ENCODE measurements around the gene DDX47. TPM values are rescaled to one million over a fixed set of nuclear protein-coding genes. Genes with fewer than 3 reads are reported as not detected.

DDX47 gene
- total and polyA plus RNA-seq, 2 of the 13 experiments (the other 11 are each of a cell fraction or from before 2014, with no cell fraction given) = 48.5 to 78.7 TPM

DNA sequence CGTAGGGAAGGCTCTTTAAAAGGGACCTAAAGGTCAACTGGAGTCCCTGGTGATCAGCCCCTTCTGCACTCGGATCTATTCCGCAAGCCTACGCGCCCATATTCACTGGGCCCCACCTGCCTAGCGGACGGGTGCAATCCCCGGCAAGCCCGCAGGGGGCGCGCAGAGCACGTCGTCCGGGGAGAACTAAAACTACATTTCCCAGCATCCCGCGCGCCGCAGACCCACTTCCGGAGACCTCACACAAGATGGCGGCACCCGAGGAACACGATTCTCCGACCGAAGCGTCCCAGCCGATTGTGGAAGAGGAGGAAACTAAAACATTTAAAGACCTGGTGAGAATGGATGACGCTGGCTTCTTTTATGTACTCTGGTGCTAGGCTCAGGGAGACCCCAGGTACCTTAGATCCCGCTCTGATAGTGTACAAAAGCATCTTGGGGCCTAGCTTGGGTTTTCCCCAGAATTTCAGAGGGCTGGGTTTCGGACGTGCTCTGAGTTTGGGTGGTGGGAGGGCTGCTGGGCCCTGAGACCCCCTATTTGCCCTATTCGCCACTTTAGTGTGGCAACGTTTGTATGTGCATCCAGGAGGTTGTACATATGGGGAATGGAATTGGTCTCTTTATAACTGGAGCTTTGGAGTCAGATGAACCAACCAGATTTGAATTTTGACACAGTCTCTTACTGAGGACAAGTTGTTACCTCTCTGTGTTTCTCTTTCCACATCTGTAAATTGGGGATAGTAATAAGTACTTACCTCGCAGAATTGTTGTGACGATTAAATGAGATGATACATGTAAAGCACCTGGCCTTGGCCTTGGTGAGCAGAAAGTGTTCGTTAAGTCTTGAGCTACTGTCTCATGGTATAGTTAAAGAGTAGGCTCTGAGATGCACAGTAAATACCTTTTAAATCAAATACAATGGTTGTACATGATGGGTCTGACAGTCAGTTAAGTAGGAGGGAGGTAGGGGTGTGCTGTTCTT lies at the start of gene DDX47 (continued):
- TF ChIP-seq FOXO1 (CRISPR knock-in tag; IDR thresholded peaks at IDR 0.05) (peak; percentile 37; the same call in 1 of the 2 replicates), ZNF138 (CRISPR knock-in tag; IDR thresholded peaks at IDR 0.05; ENCODE audit: low read depth) (peak; percentile 73; the same call in 1 of the 2 replicates), ZNF343 (CRISPR knock-in tag; IDR thresholded peaks at IDR 0.05) (no peak), ISX (CRISPR knock-in tag; conservative IDR thresholded peaks at IDR 0.05) (no peak), THAP11 (CRISPR knock-in tag; IDR thresholded peaks at IDR 0.05) (peak; percentile 100), NCOA1 (CRISPR knock-in tag; IDR thresholded peaks at IDR 0.05) (no peak), ZNF180 (CRISPR knock-in tag; IDR thresholded peaks at IDR 0.05; ENCODE audit: borderline replicate concordance, low read depth) (no peak), CBX1 (IDR thresholded peaks at IDR 0.05; ENCODE audit: low read depth) (no peak), ZNF501 (CRISPR knock-in tag; IDR thresholded peaks at IDR 0.05) (peak; percentile 85), ZFP90 (CRISPR knock-in tag; IDR thresholded peaks at IDR 0.05; ENCODE audit: borderline replicate concordance) (peak; percentile 71), ZBTB1 (CRISPR knock-in tag; IDR thresholded peaks at IDR 0.05; ENCODE audit: borderline replicate concordance) (no peak), NCOA2 (CRISPR knock-in tag; IDR thresholded peaks at IDR 0.05) (0 out of 2 replicates have a peak, but pooled peaks have one; percentile 32), GTF2F1 (IDR thresholded peaks at IDR 0.05; ENCODE audit: low read length) (no peak), GZF1 (CRISPR knock-in tag; IDR thresholded peaks at IDR 0.05) (no peak), PHF20 (CRISPR knock-in tag; IDR thresholded peaks at IDR 0.05) (peak; percentile 91)
- TF ChIP-seq, protein P1, sequence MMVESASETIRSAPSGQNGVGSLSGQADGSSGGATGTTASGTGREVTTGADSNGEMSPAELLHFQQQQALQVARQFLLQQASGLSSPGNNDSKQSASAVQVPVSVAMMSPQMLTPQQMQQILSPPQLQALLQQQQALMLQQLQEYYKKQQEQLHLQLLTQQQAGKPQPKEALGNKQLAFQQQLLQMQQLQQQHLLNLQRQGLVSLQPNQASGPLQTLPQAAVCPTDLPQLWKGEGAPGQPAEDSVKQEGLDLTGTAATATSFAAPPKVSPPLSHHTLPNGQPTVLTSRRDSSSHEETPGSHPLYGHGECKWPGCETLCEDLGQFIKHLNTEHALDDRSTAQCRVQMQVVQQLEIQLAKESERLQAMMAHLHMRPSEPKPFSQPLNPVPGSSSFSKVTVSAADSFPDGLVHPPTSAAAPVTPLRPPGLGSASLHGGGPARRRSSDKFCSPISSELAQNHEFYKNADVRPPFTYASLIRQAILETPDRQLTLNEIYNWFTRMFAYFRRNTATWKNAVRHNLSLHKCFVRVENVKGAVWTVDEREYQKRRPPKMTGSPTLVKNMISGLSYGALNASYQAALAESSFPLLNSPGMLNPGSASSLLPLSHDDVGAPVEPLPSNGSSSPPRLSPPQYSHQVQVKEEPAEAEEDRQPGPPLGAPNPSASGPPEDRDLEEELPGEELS (CRISPR knock-in tag; IDR thresholded peaks at IDR 0.05) = peak; percentile 30; the same call in 1 of the 2 replicates
- TF ChIP-seq, protein P2, sequence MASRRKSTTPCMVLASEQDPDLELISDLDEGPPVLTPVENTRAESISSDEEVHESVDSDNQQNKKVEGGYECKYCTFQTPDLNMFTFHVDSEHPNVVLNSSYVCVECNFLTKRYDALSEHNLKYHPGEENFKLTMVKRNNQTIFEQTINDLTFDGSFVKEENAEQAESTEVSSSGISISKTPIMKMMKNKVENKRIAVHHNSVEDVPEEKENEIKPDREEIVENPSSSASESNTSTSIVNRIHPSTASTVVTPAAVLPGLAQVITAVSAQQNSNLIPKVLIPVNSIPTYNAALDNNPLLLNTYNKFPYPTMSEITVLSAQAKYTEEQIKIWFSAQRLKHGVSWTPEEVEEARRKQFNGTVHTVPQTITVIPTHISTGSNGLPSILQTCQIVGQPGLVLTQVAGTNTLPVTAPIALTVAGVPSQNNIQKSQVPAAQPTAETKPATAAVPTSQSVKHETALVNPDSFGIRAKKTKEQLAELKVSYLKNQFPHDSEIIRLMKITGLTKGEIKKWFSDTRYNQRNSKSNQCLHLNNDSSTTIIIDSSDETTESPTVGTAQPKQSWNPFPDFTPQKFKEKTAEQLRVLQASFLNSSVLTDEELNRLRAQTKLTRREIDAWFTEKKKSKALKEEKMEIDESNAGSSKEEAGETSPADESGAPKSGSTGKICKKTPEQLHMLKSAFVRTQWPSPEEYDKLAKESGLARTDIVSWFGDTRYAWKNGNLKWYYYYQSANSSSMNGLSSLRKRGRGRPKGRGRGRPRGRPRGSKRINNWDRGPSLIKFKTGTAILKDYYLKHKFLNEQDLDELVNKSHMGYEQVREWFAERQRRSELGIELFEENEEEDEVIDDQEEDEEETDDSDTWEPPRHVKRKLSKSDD (CRISPR knock-in tag; IDR thresholded peaks at IDR 0.05; ENCODE audit: low read depth) = 0 out of 2 replicates have a peak, but pooled peaks have one; percentile 77
- TF ChIP-seq, protein P3, sequence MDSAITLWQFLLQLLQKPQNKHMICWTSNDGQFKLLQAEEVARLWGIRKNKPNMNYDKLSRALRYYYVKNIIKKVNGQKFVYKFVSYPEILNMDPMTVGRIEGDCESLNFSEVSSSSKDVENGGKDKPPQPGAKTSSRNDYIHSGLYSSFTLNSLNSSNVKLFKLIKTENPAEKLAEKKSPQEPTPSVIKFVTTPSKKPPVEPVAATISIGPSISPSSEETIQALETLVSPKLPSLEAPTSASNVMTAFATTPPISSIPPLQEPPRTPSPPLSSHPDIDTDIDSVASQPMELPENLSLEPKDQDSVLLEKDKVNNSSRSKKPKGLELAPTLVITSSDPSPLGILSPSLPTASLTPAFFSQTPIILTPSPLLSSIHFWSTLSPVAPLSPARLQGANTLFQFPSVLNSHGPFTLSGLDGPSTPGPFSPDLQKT (CRISPR knock-in tag; IDR thresholded peaks at IDR 0.05; ENCODE audit: borderline replicate concordance) = peak; percentile 52; the same call in 1 of the 2 replicates
- TF ChIP-seq, protein P4, sequence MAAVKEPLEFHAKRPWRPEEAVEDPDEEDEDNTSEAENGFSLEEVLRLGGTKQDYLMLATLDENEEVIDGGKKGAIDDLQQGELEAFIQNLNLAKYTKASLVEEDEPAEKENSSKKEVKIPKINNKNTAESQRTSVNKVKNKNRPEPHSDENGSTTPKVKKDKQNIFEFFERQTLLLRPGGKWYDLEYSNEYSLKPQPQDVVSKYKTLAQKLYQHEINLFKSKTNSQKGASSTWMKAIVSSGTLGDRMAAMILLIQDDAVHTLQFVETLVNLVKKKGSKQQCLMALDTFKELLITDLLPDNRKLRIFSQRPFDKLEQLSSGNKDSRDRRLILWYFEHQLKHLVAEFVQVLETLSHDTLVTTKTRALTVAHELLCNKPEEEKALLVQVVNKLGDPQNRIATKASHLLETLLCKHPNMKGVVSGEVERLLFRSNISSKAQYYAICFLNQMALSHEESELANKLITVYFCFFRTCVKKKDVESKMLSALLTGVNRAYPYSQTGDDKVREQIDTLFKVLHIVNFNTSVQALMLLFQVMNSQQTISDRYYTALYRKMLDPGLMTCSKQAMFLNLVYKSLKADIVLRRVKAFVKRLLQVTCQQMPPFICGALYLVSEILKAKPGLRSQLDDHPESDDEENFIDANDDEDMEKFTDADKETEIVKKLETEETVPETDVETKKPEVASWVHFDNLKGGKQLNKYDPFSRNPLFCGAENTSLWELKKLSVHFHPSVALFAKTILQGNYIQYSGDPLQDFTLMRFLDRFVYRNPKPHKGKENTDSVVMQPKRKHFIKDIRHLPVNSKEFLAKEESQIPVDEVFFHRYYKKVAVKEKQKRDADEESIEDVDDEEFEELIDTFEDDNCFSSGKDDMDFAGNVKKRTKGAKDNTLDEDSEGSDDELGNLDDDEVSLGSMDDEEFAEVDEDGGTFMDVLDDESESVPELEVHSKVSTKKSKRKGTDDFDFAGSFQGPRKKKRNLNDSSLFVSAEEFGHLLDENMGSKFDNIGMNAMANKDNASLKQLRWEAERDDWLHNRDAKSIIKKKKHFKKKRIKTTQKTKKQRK (IDR thresholded peaks at IDR 0.05; ENCODE audit: low read length) = no peak

Data from HepG2 (cell line).